Measurements from ENCODE around the gene WNT9B.

- TF ChIP-seq EZH2 (IDR thresholded peaks at IDR 0.05; ENCODE audit: low read length, missing control alignments) (no peak), CTCF (conservative IDR thresholded peaks at IDR 0.05 in 1 of 2, IDR thresholded peaks at IDR 0.05 in 1 of 2; ENCODE audit: low read depth in 1 of 2, low read length in 2 of 2) (no peak)
Measured at GRCh38 chr17:46935658-46936266, 84.4 kb downstream of the WNT9B start.
